Measurements from ENCODE around the gene TCTN2.

- TF ChIP-seq ZNF274 (IDR thresholded peaks at IDR 0.05; ENCODE audit: low read depth, low read length), result no peak
- no peak for TF ChIP-seq YY1 (IDR thresholded peaks at IDR 0.05; ENCODE audit: insufficient read depth, insufficient read length)
- TF ChIP-seq SUZ12 (IDR thresholded peaks at IDR 0.05; ENCODE audit: extremely low read depth, insufficient read depth, insufficient read length), result no peak
Observed at GRCh38 chr12:123733229-123733628, 62.3 kb downstream of the TCTN2 start.
